Lower lobe of right lung (tissue), 2 donors: ENCODE data around the gene PTPN9. TPM values are rescaled to one million over a fixed set of nuclear protein-coding genes. Genes with fewer than 3 reads are reported as not detected.
"Not testable (repeated sequence)": the region's sequence is repeated elsewhere in the genome, so short reads cannot be mapped to it uniquely, and the experiment has no call there.

Source experiments
- ATAC-seq, 2 donors: fragments of 200-7000 bp; cut with Tn5 transposase; one replicate each; pipeline ENCODE4 v1.9.1; 2020 to 2022; ENCODE audit warnings: mild to moderate bottlenecking in 2 of 2, moderate library complexity in 2 of 2
- DNase-seq: peaks from one replicate; pipeline ENCODE4 v3.0.0-alpha.2; 2020
- H3K27ac ChIP-seq: fragments of 200-600 bp; one replicate; pipeline ENCODE4 v1.8.0; 2022
- H3K27me3 ChIP-seq: fragments of 200-600 bp; one replicate; pipeline ENCODE4 v1.8.0; 2022; ENCODE audit warnings: low read depth
- H3K36me3 ChIP-seq: fragments of 200-600 bp; one replicate; pipeline ENCODE4 v1.8.0; 2022; ENCODE audit warnings: mild to moderate bottlenecking
- H3K4me1 ChIP-seq: fragments of 200-600 bp; one replicate; pipeline ENCODE4 v1.8.0; 2022
- H3K4me3 ChIP-seq: fragments of 200-600 bp; one replicate; pipeline ENCODE4 v1.8.0; 2022; ENCODE audit warnings: mild to moderate bottlenecking
- H3K9me3 ChIP-seq: fragments of 200-600 bp; one replicate; pipeline ENCODE4 v1.8.0; 2022
- intact Hi-C: fragments of 100-400 bp; cut with DNase I; formaldehyde crosslinking; loops from one replicate; pipeline ENCODE4 v1.11.0; 2022
- total RNA-seq: library from RNA; stranded (reverse); fragmentation: NEBNext Ultra II Directional; extraction: Animal tissue kit (Norgen Biotek cat#: 25700); gene quantifications from one replicate; pipeline ENCODE4 v1.2.1, GENCODE V29; 2021
- TF ChIP-seq, protein P1 (sequence below): fragments of 200-600 bp; IDR thresholded peaks from one replicate; pipeline ENCODE4 v1.8.0; 2022; ENCODE audit warnings: antibody characterized with exemption, mild to moderate bottlenecking
- donor health status: DM: no; HTN: yes; CAD: no; lungs with severe emphysema.

PTPN9 gene
- total RNA-seq, 1 donor from 2014 or later = 31.4 TPM

- Histone ChIP-seq H3K4me3 (peak overlapping the region; percentile 96), H3K27ac (peak overlapping the region; percentile 94), H3K36me3 (peaks cover 11% of the 10 kb centered on the region), H3K9me3 (no peaks in the 10 kb centered on the region), H3K27me3 (no peaks in the 10 kb centered on the region), H3K4me1 (peaks cover 19% of the 10 kb centered on the region)
- TF ChIP-seq, protein P1, sequence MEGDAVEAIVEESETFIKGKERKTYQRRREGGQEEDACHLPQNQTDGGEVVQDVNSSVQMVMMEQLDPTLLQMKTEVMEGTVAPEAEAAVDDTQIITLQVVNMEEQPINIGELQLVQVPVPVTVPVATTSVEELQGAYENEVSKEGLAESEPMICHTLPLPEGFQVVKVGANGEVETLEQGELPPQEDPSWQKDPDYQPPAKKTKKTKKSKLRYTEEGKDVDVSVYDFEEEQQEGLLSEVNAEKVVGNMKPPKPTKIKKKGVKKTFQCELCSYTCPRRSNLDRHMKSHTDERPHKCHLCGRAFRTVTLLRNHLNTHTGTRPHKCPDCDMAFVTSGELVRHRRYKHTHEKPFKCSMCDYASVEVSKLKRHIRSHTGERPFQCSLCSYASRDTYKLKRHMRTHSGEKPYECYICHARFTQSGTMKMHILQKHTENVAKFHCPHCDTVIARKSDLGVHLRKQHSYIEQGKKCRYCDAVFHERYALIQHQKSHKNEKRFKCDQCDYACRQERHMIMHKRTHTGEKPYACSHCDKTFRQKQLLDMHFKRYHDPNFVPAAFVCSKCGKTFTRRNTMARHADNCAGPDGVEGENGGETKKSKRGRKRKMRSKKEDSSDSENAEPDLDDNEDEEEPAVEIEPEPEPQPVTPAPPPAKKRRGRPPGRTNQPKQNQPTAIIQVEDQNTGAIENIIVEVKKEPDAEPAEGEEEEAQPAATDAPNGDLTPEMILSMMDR = no peak
- DNase-seq = peak; percentile 98
- intact Hi-C loops = no loop called here
- ATAC-seq = peak; percentile 65 to 70
Observed at GRCh38 chr15:75450307-75451201, 128.6 kb downstream of the PTPN9 start.

GRCh38 chr15:75449585-75450306, 129.4 kb downstream of the PTPN9 start:
- ATAC-seq = no peak
- Histone ChIP-seq H3K27me3 (no peaks in the 10 kb centered on the region), H3K36me3 (peaks cover 11% of the 10 kb centered on the region)

DNA sequence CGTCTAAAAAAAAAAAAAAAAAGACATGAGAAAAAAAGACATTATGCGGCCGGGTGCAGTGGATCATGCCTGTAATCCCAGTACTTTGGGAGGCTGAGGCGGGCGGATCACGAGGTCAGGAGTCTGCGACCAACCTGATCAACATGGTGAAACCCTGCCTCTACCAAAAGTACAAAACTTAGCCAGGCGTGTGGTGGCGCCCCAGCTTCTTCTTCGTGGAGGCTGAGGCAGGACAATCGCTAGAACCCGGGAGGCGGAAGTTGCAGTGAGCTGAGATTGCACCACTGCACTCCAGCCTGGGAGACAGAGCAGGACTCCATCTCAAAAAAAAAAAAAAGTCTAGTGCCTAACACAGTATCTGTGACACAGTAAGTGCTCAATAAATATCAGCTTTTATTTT, 130.9 kb downstream of the PTPN9 start:
- H3K4me1 ChIP-seq = peaks cover 25% of the 10 kb centered on the region
- ATAC-seq, H3K27ac ChIP-seq, intact Hi-C loops, H3K9me3 ChIP-seq, H3K4me3 ChIP-seq, H3K27me3 ChIP-seq: not testable (repeated sequence)
- peaks cover 20% of the 10 kb centered on the region for H3K36me3 ChIP-seq
- DNase-seq = peak; percentile 72

More at GRCh38 chr15:75449585-75450306, 129.4 kb downstream of the PTPN9 start:
- TF ChIP-seq, protein P1 = no peak
- Histone ChIP-seq H3K9me3 (no peaks in the 10 kb centered on the region), H3K27ac (peak overlapping the region; percentile 94), H3K4me3 (peak overlapping the region; percentile 96), H3K4me1 (peaks cover 19% of the 10 kb centered on the region)
- no peak for DNase-seq
- intact Hi-C loops = no loop called here

- peaks cover 27% of the 10 kb centered on the region for H3K36me3 ChIP-seq
- H3K4me1 ChIP-seq = peaks cover 21% of the 10 kb centered on the region
- no peaks in the 10 kb centered on the region for H3K27me3 ChIP-seq
- intact Hi-C loops = no loop called here
- no peaks in the 10 kb centered on the region for H3K9me3 ChIP-seq
- no peak overlapping the region for H3K4me3 ChIP-seq
- no peak for ATAC-seq
- DNase-seq = no peak
- no peak overlapping the region for H3K27ac ChIP-seq
- TF ChIP-seq, protein P1 = no peak
Observed at GRCh38 chr15:75446151-75446550, 133.0 kb downstream of the PTPN9 start.

- peaks cover 27% of the 10 kb centered on the region for H3K36me3 ChIP-seq
- H3K4me1 ChIP-seq = peaks cover 21% of the 10 kb centered on the region
- DNase-seq, H3K27ac ChIP-seq, intact Hi-C loops, H3K9me3 ChIP-seq, H3K4me3 ChIP-seq, H3K27me3 ChIP-seq, ATAC-seq: not testable (repeated sequence)
Observed at GRCh38 chr15:75445324-75445723, 133.8 kb downstream of the PTPN9 start.

GRCh38 chr15:75443972-75444453, 135.1 kb downstream of the PTPN9 start:
- peaks cover 27% of the 10 kb centered on the region for H3K36me3 ChIP-seq
- H3K27me3 ChIP-seq, intact Hi-C loops, H3K4me3 ChIP-seq, H3K4me1 ChIP-seq, H3K27ac ChIP-seq, DNase-seq, ATAC-seq, H3K9me3 ChIP-seq: not testable (repeated sequence)
